Spleen (tissue), 7 donors: ENCODE results near the gene COG8.

Source experiments
- CTCF ChIP-seq, 11 experiments: fragments of 200-600 bp in 7 of 11; fragments of 450-650 bp in 4 of 11; sonication (generic) in 4 of 11; IDR thresholded peaks in 8 of 11; conservative IDR thresholded peaks in 3 of 11; 1 replicate in 7 of 11; 2 replicates in 4 of 11; pipeline versions ENCODE4 v1.4.0 to v1.8.0; 2016 to 2021; ENCODE audit warnings: antibody characterized with exemption in 11 of 11, inconsistent platforms in 4 of 11, mild to moderate bottlenecking in 1 of 11
- POLR2A ChIP-seq, 3 donors: fragments of 450-650 bp; IDR thresholded peaks; one replicate each; pipeline ENCODE4 v1.5.1; 2017; ENCODE audit warnings: antibody characterized with exemption in 3 of 3, mild to moderate bottlenecking in 1 of 3
- donor health status: DM: no; HTN: no; CAD: no; lungs with moderate emphysema.
- donor health status: DM: no; HTN: no; CAD: no.
- donor health status: DM: no; HTN: no; CAD: no.

GRCh38 chr16:69367980-69368379, 28.6 kb upstream of the COG8 start:
- TF ChIP-seq CTCF (IDR thresholded peaks at IDR 0.05 in 8 of 11, conservative IDR thresholded peaks at IDR 0.05 in 3 of 11) (no peak), POLR2A (IDR thresholded peaks at IDR 0.05) (no peak)
